Uterus (tissue), 4 donors: ENCODE data around the gene RAB3B. TPM values are rescaled to one million over a fixed set of nuclear protein-coding genes. Genes with fewer than 3 reads are reported as not detected.

Experiments
- DNase-seq, 2 donors: peaks; one replicate each; pipeline ENCODE4 v3.0.0-alpha.2; 2019 to 2020
- H3K27ac ChIP-seq, 2 donors: fragments of 200-600 bp; sonication (generic); 1 replicate in 1 of 2; 2 replicates in 1 of 2; pipeline ENCODE4 v1.5.1; 2016 to 2018
- H3K27me3 ChIP-seq, 2 donors: fragments of 200-600 bp; sonication (generic); one replicate each; pipeline ENCODE4 v1.5.1; 2018 to 2019; ENCODE audit warnings: control low read depth in 1 of 2
- H3K36me3 ChIP-seq, 2 donors: fragments of 200-600 bp; sonication (generic); one replicate each; pipeline ENCODE4 v1.5.1; 2019; ENCODE audit warnings: control low read depth in 1 of 2
- H3K4me1 ChIP-seq, 2 donors: fragments of 200-600 bp; sonication (generic); one replicate each; pipeline ENCODE4 v1.5.1; 2018 to 2019; ENCODE audit warnings: control low read depth in 1 of 2
- H3K4me3 ChIP-seq, 2 donors: fragments of 200-600 bp; sonication (generic); 1 replicate in 1 of 2; 2 replicates in 1 of 2; pipeline ENCODE4 v1.5.1; 2018 to 2019; ENCODE audit warnings: mild to moderate bottlenecking in 1 of 2
- H3K9me3 ChIP-seq, 2 donors: fragments of 200-600 bp; sonication (generic); one replicate each; pipeline ENCODE4 v1.5.1; 2019; ENCODE audit warnings: control low read depth in 1 of 2
- CTCF ChIP-seq, 4 experiments: fragments of 200-600 bp in 2 of 4; fragments of 450-650 bp in 2 of 4; sonication (generic) in 2 of 4; IDR thresholded peaks; one replicate each; pipeline ENCODE4 v1.5.1; 2016 to 2019; ENCODE audit warnings: antibody characterized with exemption in 4 of 4, mild to moderate bottlenecking in 2 of 4, moderate library complexity in 1 of 4
- POLR2A ChIP-seq, 2 donors: fragments of 450-650 bp; IDR thresholded peaks; one replicate each; pipeline ENCODE4 v1.6.1; 2016; ENCODE audit warnings: antibody characterized with exemption in 2 of 2, mild to moderate bottlenecking in 1 of 2, moderate library complexity in 1 of 2
- intact Hi-C: fragments of 100-400 bp; cut with DNase I; formaldehyde crosslinking; loops from one replicate; pipeline ENCODE4 v1.15.1; 2023; ENCODE audit warnings: low total_unique reads
- total RNA-seq, 4 donors: library from RNA; depleted of rRNA in 3 of 4; stranded (reverse); fragments of >200 nt in 3 of 4; gene quantifications; one replicate each; pipeline versions ENCODE4 v1.1.0 to v1.2.4, GENCODE V29; 2014 to 2023
- donor health status: DM: yes; HTN: yes; CAD: no.

Gene RAB3B
- total RNA-seq, 4 donors from 2014 or later = 0.06 to 0.69 TPM; not detected in 2

GRCh38 chr1:51961231-51961630 is 29.3 kb downstream of the RAB3B start:
- intact Hi-C loops = no loop called here
- TF ChIP-seq POLR2A (IDR thresholded peaks at IDR 0.05) (no peak), CTCF (IDR thresholded peaks at IDR 0.05) (no peak)
- H3K4me1 ChIP-seq = no peaks in the 10 kb centered on the region
- no peak overlapping the region for H3K27ac ChIP-seq
- H3K4me3 ChIP-seq = no peak overlapping the region
- no peaks in the 10 kb centered on the region for H3K36me3 ChIP-seq
- no peak for DNase-seq
- H3K27me3 ChIP-seq = no peaks in the 10 kb centered on the region
- H3K9me3 ChIP-seq = no peaks in the 10 kb centered on the region

- no peaks in the 10 kb centered on the region for H3K36me3 ChIP-seq
- intact Hi-C loops = no loop called here
These were observed 30.2 kb downstream of the RAB3B start for GRCh38 chr1:51960262-51960661.

GRCh38 chr1:51958824-51959223 is 31.7 kb downstream of the RAB3B start:
- no peaks in the 10 kb centered on the region for H3K9me3 ChIP-seq
- no peak overlapping the region for H3K4me3 ChIP-seq
- H3K27ac ChIP-seq = no peak overlapping the region
- no peaks in the 10 kb centered on the region for H3K36me3 ChIP-seq
- TF ChIP-seq CTCF (IDR thresholded peaks at IDR 0.05) (no peak), POLR2A (IDR thresholded peaks at IDR 0.05) (no peak)
- DNase-seq = no peak
- intact Hi-C loops = no loop called here
- no peaks in the 10 kb centered on the region for H3K4me1 ChIP-seq
- no peaks in the 10 kb centered on the region for H3K27me3 ChIP-seq

More at GRCh38 chr1:51960262-51960661, 30.2 kb downstream of the RAB3B start:
- H3K27me3 ChIP-seq = no peaks in the 10 kb centered on the region
- no peaks in the 10 kb centered on the region for H3K9me3 ChIP-seq
- no peak for DNase-seq
- H3K4me3 ChIP-seq = no peak overlapping the region
- no peaks in the 10 kb centered on the region for H3K4me1 ChIP-seq
- no peak overlapping the region for H3K27ac ChIP-seq
- TF ChIP-seq CTCF (IDR thresholded peaks at IDR 0.05) (no peak), POLR2A (IDR thresholded peaks at IDR 0.05) (no peak)

DNA sequence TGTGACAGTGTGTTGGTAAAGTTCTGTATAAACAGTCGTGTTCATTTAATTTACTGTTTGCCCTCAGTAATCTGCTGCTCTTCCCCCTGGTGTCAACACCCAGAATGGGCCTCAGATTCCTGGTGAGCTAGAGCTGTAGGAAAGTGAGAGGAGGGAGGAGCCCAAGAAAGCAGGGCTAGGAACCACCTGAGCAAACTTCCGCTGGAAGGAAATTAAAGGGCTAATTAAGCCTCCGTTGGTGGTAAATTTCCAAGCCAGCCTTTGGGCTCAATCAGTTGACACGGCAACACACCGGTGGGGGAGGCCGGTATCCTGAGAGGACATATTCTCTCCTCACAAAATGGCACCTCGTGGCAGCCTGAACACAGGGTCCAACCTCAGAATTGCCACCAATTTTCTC is 32.9 kb downstream of the RAB3B start:
- H3K27ac ChIP-seq = no peak overlapping the region
- no peak overlapping the region for H3K4me3 ChIP-seq
- H3K27me3 ChIP-seq = no peaks in the 10 kb centered on the region
- no peaks in the 10 kb centered on the region for H3K4me1 ChIP-seq
- H3K9me3 ChIP-seq = no peaks in the 10 kb centered on the region
- H3K36me3 ChIP-seq = no peaks in the 10 kb centered on the region
- no peak for DNase-seq
- intact Hi-C loops = no loop called here
- TF ChIP-seq CTCF (IDR thresholded peaks at IDR 0.05) (no peak), POLR2A (IDR thresholded peaks at IDR 0.05) (no peak)

- TF ChIP-seq POLR2A (IDR thresholded peaks at IDR 0.05) (no peak), CTCF (IDR thresholded peaks at IDR 0.05) (no peak)
- no peak for DNase-seq
- Histone ChIP-seq H3K9me3 (no peaks in the 10 kb centered on the region), H3K4me1 (no peaks in the 10 kb centered on the region), H3K27me3 (no peaks in the 10 kb centered on the region), H3K4me3 (no peak overlapping the region), H3K27ac (no peak overlapping the region), H3K36me3 (no peaks in the 10 kb centered on the region)
- intact Hi-C loops = no loop called here
These were observed 33.7 kb downstream of the RAB3B start for GRCh38 chr1:51956528-51957509.
